ENCODE measurements around the gene PLXNA4. TPM values are rescaled to one million over a fixed set of nuclear protein-coding genes. Genes with fewer than 3 reads are reported as not detected.

Gene PLXNA4
- total and polyA plus RNA-seq, 8 donors = 1.9 to 6.6 (median 3.4) TPM

DNA sequence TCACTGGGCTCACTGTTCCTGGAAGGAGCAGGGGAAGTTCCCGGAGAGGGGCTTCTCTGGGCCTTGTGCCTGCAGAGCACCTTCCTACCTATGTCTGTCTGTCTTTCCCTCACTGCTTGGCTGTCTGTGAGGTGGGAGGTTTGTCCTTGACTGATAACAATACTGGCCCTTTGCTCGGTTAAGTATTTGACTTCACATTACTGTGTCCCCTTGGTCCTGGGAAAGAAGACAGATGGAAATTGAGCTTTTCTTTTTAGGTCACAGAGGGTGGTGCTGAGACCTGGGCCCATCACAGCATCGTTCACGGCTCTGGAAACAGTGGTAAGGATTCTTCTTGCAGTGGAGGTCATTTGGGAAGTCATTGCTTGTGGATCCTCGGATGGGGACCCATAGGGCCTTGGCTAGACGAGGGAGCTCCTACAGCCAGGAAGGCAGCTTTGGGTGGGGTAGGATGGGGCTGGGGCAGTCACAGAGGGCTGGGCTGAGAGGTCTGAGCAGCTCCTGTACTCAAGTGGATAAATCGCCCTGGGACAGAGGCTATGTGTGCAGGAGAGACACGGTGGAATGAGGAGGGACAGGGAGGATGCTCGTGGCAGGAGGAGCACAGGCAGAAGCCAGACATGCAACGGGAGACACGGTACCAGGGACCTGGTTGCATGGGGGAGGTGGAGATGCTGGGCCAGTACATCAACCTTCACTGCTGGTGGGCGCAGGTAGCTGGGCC lies 450.2 kb downstream of the PLXNA4 start:
- H3K9me3 ChIP-seq = no peaks in the 10 kb centered on the region
- H3K4me1 ChIP-seq = no peaks in the 10 kb centered on the region
- intact Hi-C loops (cut with DNase I) = no loop called here
- TF ChIP-seq, protein P1, sequence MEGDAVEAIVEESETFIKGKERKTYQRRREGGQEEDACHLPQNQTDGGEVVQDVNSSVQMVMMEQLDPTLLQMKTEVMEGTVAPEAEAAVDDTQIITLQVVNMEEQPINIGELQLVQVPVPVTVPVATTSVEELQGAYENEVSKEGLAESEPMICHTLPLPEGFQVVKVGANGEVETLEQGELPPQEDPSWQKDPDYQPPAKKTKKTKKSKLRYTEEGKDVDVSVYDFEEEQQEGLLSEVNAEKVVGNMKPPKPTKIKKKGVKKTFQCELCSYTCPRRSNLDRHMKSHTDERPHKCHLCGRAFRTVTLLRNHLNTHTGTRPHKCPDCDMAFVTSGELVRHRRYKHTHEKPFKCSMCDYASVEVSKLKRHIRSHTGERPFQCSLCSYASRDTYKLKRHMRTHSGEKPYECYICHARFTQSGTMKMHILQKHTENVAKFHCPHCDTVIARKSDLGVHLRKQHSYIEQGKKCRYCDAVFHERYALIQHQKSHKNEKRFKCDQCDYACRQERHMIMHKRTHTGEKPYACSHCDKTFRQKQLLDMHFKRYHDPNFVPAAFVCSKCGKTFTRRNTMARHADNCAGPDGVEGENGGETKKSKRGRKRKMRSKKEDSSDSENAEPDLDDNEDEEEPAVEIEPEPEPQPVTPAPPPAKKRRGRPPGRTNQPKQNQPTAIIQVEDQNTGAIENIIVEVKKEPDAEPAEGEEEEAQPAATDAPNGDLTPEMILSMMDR (IDR thresholded peaks at IDR 0.05) = no peak
- no peak overlapping the region for H3K27ac ChIP-seq
- no peak overlapping the region for H3K4me3 ChIP-seq
- no peaks in the 10 kb centered on the region for H3K36me3 ChIP-seq
- ATAC-seq = no peak
- no peaks in the 10 kb centered on the region for H3K27me3 ChIP-seq
- no peak for DNase-seq

DNA sequence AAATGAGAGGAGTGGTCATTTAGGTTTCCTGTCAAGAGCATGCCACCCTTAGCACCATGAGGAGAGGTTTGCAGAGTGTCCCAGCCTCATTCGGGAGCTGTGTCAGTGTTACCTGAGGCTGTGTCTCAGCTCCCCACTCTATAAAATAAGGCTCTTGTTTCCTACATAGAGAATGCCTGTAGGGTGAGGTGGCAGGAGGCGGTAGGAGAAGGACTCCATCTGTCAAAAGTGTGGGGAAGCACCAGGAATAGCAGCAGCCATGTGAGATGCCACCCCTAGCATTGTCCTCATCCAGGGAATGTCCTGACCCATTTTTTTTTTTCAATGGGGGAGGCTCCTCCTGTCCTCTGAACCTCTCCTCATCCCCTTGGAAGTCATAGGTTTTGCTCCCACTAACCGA lies 451.2 kb downstream of the PLXNA4 start:
- no peaks in the 10 kb centered on the region for H3K9me3 ChIP-seq
- H3K27ac ChIP-seq = no peak overlapping the region
- no peaks in the 10 kb centered on the region for H3K36me3 ChIP-seq
- intact Hi-C loops (cut with DNase I) = no loop called here
- no peaks in the 10 kb centered on the region for H3K4me1 ChIP-seq
- H3K27me3 ChIP-seq = no peaks in the 10 kb centered on the region
- no peak for DNase-seq
- no peak for ATAC-seq
- TF ChIP-seq, protein P1 (IDR thresholded peaks at IDR 0.05) = no peak
- no peak overlapping the region for H3K4me3 ChIP-seq

DNA sequence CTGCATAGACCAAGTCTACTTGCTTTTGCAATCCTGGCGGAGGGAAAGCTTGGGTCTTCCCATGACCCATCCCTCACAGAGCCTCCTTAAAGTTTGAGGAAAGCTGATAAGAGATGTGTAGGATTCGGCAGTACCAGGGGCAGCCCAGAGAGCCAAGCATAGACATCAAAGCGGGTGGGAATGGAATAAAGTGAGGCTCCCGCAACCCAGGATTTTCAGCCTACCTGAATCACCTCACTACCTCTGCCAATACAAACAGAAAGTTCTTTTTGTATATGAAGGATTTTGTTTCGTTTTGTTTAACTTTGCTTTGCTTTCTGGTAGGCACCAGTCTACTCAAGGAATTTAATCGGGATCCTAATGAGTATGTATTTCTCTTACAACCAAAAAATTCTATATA lies 451.7 kb downstream of the PLXNA4 start:
- Histone ChIP-seq H3K9me3 (no peaks in the 10 kb centered on the region), H3K4me3 (no peak overlapping the region), H3K36me3 (no peaks in the 10 kb centered on the region), H3K27ac (no peak overlapping the region), H3K27me3 (no peaks in the 10 kb centered on the region), H3K4me1 (no peaks in the 10 kb centered on the region)
- ATAC-seq = no peak
- TF ChIP-seq, protein P1 (IDR thresholded peaks at IDR 0.05) = no peak
- intact Hi-C loops (cut with DNase I) = no loop called here
- DNase-seq = no peak

DNA sequence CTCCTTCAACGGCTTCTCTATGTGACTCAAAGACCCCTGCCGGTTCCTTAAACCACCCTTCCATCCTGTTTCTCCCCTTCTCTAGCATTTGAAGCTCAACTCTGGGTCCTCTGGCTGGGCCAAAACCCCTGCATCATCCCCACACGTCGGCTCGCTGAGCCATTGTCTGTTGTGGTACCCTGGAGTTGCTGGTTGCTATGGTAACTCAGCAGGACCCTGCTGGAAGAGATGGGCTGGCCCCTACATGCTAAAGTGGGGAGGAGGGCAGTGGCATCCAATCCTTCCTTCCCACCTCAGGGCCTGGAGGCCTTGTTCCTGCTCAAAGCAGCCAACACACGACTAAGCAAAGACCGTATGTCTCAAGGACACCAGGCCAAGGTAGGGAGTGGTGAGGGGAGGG lies 452.5 kb downstream of the PLXNA4 start:
- TF ChIP-seq, protein P1 (IDR thresholded peaks at IDR 0.05) = no peak
- no peak overlapping the region for H3K27ac ChIP-seq
- ATAC-seq = no peak
- intact Hi-C loops (cut with DNase I) = no loop called here
- no peaks in the 10 kb centered on the region for H3K9me3 ChIP-seq
- H3K4me1 ChIP-seq = no peaks in the 10 kb centered on the region
- no peak for DNase-seq
- no peaks in the 10 kb centered on the region for H3K27me3 ChIP-seq
- H3K4me3 ChIP-seq = no peak overlapping the region
- H3K36me3 ChIP-seq = no peaks in the 10 kb centered on the region

DNA sequence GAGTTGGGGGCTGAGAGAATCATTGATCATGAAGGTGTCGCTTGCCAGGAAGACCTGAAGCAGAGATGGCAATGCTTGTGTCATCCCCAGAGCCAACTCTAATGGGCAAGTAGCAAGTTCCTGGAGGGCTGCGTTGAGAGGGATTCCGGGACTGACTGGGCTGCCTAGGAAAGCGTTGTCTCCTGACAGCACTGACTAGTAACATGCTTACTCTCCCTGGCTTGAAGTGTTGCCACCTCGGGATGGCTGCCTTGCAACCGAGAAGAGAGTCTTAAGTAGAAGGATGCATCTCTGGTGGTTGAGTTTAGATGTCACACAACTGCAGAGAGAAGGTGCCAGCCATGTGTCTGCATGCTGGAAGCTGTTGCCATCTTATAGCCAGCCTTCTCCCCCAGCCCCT lies 453.4 kb downstream of the PLXNA4 start:
- no peak overlapping the region for H3K4me3 ChIP-seq
- H3K27me3 ChIP-seq = no peaks in the 10 kb centered on the region
- H3K9me3 ChIP-seq = no peaks in the 10 kb centered on the region
- no peak overlapping the region for H3K27ac ChIP-seq
- DNase-seq = no peak
- intact Hi-C loops (cut with DNase I) = no loop called here
- no peaks in the 10 kb centered on the region for H3K4me1 ChIP-seq
- ATAC-seq = no peak
- no peaks in the 10 kb centered on the region for H3K36me3 ChIP-seq
- TF ChIP-seq, protein P1 (IDR thresholded peaks at IDR 0.05) = no peak
